Cortex of kidney (tissue), 1 donor: ENCODE data around the gene PTPRN2.
"Not testable (repeated sequence)": the region's sequence is repeated elsewhere in the genome, so short reads cannot be mapped to it uniquely, and the experiment has no call there.

Experiments used
- DNase-seq: peaks from one replicate; lab custom pipeline; 2025; lab: John Stamatoyannopoulos, UW

Gene PTPRN2

DNA sequence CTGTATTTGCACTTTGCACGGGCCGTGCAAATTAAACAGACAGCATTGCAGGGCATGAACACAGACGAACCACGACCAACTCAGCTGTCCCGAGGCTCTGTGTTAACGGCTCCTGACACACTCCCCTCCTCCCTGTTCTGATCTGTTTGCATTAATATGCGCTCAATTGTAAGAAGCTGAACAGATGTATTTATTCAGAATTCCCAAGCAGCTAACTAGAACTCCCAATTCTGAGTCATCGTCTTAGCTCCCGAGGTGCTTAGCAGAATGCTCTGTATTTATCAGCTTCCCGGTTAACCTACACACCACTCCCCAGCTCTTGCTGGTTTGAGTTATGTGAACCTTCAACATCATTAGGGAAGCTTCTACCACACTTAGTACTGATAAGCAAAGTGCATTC, 286.4 kb downstream of the PTPRN2 start:
- no peak for DNase-seq

DNA sequence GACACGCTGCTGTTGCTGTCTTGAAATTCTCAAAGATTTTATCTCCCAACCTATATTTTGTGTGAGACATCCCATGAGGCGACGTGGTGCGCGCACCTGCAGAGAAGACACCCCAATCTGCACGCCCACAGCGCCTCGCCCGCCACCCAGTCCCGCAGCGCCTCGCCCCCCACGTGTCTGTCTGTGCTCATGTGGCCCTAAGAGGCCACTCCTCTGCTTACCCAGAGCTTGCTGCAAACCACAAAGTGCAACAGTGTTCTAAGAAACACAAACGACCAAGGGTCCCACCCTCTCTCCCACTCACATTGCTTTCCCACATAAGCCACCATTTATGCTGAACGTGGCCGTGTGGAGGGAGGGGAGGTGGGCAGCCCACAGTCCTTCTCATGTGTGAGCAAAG, 287.2 kb downstream of the PTPRN2 start:
- DNase-seq = no peak

DNA sequence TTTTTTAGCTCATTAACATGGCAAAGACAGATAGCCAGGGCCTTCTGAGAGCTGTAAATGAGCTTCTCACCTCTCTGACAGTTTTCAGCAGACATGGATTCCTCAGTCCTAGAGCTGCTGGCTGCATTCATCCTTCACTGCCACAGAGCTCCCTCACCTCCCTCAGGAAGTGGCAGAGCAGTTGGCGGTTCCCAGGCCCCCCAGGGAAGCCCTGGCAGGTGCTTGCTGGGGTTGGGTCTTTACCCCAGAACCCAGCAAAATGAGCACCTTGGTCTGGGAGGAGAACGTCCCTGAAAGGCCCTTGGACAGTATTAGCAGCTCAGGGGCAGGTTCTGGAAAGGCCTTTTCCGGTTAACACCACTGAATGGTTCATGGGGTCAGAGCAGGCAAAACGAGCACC, 288.0 kb downstream of the PTPRN2 start:
- no peak for DNase-seq

DNA sequence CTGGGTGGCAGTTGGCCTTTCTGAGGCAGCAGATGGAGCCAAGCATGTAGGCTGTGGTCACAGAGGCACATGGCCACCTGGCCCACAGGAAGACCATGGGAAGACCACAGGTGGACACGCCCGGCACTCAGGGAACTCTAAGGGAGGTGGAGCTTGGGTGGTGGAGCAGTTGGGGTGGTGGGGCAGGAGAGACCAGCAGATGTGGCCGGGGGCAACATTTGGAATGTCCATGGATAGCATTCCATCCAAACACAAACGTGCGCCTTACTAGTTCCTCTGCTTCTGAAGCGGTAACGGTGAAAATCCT, 290.9 kb downstream of the PTPRN2 start:
- no peak for DNase-seq

DNA sequence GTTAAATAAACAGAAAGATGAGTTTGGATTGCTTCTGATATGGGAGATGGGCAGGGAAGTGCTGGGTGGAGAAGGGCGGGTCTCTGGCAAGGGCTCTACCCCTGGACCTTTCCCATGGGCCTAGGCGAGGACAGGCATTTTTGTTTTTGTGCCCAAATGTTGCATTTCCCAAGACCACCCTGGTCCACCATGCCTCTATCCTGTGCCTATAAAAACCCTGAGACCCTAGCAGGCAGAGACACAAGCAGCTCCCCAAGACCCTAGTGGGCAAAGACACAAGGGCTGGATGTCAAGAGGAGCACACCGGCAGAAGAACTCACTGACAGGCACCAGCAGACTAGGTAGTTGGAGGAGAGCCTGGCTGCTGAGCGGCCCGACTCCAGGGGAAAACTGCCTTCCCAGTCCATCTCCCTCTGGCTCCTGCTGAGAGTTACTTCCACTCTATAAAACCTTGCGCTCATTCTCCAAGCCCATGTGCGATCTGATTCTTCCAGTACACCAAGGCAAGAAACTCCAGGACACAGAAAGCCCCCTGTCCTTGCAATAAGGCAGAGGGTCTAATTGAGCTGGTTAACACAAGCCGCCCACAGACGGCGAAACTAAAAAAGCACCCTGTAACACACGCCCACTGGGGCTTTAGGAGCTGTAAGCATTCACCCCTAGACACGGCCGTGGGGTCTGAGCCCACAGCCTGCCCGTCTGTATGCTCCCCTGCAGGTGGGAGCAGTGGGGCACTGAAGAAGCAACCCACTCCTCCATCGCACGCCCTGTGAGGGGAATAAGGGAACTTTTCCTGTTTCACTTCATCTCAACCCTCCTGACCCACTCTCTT, 291.4 kb downstream of the PTPRN2 start:
- DNase-seq = no peak

DNA sequence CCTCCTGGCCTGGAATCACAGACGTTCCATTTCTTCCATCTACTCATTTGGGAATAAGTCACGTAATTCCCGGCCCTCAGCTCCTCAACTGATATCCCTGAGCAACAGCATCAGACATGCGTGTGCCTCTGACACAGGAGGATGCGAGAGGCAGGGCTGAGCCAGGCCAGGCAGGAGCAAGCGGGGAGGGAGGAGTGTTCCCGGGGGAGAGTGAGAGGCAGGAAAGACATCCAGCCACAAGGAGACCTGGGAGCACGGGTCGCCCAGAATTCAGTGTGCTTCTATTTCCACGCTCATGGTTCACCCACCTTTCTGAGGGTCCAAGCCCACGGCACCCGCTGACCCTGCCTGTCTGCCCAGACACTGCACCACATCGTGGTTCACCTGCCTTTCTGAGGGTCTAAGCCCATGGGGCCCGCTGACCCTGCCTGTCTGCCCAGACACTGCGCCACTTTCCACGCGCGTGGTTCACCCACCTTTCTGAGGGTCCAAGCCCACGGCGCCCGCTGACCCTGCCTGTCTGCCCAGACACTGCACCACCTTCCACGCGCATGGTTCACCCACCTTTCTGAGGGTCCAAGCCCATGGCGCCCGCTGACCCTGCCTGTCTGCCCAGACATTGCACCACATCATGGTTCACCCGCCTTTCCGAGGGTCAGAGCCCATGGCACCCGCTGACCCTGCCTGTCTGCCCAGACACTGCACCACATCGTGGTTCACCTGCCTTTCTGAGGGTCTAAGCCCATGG, 293.0 kb downstream of the PTPRN2 start:
- DNase-seq = not testable (repeated sequence)

DNA sequence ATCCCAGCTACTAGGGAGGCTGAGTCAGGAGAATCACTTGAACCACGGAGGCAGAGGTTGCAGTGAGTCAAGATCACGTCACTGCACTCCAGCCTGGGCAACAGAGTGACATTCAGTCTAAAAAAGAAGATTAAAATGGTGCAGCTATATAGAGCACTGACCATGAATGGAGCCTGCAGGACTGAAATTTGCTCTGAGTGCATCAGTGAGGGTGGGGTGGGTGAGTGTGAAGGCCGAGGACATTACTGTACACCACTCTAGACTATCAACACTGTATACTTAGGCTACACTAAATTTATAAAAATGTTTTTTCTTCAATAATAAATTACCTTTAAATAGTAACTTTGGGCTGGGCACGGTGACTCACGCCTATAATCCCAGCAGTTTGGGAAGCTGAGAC, 294.7 kb downstream of the PTPRN2 start:
- no peak for DNase-seq

DNA sequence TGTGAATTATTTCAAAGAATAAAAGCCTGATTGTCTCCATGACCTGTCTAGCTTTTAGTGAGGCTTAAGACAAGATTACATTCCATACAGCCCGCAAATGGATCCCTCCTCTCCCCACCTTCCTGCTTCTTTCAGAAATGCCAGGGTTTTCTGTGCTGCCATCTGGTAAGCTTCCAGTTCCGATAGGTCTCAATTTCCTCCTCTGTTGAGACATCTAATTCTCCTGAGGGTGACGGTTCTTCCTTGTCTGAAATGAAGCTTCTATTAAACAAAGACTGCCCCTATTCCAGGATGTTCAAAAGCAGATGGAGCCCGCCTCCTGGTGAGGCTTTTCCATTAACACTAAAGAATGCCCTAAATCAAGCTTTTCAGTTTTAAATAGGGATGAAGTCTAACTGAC, 295.6 kb downstream of the PTPRN2 start:
- no peak for DNase-seq

DNA sequence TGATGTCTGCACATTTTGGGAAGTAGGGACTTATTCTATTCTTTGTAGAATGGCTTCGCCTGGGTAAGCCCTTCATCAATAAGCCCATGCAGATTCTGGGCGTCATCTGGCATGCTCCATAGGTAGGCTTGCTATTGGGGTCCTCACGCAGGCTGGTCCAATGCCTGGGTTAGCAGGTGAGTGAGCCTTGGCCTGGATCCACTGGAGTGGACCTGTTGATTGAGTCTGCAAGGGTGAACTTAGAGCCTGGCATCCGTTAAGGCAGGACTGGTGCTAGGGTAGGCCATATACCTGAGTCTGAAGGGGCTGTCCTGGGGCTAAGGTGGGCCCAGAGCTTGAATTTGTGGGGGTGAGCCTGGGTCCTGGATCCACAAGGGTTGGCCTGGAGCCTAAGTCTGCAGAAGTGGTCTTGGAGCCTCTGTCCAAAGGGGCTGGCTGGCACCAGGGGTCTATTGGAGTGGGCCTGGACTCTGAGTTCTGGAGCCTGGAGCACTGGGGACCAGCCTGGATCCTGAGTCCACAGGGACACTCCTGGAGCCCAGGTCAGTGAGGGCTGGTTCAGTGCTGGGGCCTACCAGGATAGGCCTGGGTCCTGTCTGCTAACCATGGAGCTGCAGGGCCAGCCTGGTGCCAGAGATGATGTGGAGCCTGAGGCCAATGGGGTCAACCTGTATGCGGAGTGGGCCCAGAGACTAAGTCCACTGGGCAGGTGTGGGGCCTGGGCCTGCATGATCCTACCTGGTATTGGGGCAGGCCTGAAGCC, 297.7 kb downstream of the PTPRN2 start:
- no peak for DNase-seq

DNA sequence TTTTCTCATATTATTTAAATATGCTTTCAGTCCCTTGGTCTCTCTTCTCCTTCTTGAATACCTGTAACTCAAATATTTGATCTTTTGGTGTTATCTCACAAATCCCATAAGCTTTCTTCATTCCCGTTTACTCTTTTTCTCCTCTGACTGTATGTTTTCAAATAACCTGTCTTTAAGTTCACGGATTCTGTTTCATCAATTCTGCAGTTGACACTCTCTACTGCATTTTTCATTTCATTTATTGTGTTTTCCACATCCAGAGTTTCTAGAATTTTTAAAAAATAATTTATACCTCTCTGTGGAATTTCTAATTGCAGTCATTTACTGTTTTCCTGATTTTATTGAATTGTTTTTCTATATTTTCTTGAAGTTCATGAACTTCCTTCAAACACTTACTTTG, 298.4 kb downstream of the PTPRN2 start:
- DNase-seq = no peak

DNA sequence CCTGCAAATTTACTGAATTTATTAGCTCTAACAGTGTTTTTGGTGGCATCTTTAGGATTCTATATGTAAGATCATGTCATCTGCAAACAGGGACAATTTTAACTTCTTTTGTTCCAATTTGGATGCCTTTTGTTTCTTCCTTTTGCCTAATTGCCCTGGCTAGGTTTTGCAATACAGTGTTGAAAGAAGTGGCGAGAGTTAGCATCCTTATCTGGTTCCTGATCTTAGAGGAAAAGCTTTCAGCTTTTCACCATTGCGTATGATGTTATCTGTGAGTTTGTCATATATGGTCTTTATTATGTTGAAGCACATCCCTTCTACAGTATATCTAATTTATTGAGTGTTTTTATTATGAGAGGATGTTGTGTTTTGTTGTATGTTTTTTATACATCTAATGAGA, 301.4 kb downstream of the PTPRN2 start:
- no peak for DNase-seq

DNA sequence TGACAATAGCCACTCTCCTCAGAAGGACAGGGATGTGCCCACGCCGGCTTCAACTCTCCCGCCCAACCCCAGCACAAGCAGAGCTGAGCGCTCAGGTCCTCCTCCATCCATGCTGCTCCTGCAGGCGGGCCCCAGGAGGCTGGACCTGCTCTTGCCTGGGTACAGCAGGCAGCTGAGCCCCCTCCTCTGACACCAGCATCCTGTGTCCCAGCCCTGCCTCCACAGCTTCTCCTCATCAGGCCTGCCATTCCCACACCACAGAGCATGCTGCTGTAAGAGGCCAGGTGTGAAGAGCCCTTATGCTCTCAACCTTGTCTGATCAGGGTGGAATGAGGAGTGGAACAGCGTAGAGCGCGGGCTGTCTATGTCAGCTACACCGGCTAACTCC, 302.2 kb downstream of the PTPRN2 start:
- no peak for DNase-seq

DNA sequence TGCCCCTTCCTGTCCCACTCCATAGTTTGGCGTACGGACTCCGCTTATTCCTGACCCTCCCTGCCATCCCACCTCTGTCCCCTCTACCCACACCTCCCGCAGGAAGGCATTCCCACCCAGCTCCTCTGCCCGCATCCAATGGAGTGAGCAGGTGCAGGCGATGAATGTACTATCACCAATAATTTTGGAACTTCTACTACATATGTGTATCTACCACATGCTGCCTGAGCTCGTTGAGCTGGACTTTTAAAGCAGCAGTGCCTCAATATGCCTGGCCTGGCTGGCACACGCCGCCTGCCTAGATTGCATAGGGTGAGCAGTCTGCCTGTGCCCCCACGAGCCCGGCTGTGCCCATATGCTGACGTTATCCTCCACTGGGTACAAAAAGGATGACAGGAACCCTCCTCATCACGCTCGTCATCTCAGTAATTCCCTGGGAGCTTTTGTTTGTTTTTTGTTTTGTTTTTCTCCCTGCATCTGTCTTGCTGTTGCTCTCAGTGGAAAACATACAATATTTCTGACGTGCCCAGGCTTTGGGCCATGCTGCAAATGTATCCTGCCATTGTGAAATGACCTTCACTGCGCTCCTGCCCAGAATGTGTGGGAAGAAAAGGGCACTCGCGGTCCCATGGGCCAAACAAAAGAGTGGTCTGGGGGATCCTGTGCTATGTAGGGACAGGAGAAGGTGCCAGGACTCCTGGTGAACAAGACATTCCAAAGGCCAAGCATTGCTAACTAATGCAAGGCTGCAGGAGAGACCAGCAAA, 302.8 kb downstream of the PTPRN2 start:
- DNase-seq = no peak

DNA sequence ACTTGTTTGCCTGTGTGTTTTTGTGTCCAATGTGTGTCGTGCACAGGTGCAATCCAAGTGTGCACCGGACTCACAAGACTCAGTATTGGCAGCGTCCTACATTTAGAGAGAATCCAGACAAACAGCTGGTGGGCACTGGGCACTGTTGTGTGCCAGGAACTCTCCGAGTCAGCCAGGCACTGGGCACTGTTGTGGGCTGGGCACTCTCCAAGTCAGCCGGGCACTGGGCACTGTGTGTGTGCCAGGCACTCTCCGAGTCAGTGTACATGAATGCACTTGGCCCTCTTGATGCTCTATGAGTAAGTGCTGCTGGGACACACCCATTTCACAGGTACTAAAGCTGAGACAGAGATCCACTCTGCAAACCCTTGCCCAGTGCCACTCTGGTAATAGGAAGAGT, 303.5 kb downstream of the PTPRN2 start:
- no peak for DNase-seq

DNA sequence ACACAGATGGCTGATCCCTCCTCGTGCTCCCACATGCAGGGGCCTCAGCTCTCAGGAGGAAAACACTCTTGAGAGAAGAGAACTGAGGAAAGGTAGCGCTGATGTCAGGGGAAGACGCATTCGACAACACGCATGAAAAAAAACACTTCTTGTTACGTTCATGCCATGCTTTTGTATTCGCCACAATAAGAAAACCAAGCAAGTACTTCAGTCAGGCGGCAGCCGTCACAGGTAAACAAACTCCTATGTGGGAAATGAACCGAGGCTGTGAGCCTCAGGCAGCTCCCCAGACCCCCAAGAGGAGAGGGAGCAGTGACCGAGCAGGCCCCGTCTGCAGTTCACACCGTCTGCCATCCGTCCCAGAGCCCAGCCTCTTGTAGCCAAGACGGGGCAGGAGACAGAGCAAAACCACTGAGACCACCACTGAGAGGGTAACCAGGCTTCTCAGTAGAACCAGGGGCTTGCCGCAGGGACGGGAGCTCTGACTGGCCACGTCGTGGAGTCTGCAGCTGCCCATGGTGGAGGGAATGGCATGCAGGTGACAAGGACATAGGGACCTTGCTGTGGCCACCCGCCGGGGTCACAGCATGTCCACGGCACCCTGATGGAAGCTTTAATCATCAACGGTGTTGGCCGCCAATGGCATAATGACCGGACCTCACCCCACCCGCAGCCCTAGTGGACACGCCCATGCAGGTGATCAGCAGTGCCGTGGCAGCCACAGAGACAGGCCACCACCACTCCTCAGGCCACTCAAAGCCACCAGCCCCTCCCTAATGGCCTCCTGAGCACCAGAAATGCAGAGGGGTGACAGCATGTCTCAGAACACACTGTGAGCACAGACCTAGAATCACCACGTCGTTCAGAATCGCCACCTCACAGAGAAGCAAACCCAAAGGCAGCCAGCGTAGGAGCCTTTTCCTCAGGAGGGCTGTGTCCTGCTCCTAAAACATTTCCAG, 304.3 kb downstream of the PTPRN2 start:
- no peak for DNase-seq

DNA sequence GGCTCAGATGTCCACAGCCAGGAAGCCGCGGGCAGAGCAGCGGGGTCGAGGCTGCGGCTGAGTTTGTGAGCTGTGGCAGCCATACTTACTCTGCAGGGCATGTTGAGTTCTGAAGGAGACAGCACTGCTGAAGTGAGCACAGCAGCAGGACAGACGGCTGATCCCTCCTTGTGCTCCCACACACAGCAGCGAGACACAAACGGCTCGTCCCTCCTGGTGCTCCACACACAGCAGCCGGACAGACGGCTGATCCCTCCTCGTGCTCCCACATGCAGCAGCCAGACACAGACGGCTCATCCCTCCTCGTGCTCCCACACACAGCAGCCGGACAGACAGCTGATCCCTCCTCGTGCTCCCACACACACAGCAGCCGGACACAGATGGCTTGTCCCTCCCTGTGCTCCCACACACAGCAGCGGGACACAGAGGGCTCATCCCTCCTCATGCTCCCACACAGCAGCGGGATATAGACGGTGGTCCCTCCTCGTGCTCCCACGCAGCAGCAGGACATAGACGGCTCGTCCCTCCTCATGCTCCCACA, 305.1 kb downstream of the PTPRN2 start:
- DNase-seq = no peak

DNA sequence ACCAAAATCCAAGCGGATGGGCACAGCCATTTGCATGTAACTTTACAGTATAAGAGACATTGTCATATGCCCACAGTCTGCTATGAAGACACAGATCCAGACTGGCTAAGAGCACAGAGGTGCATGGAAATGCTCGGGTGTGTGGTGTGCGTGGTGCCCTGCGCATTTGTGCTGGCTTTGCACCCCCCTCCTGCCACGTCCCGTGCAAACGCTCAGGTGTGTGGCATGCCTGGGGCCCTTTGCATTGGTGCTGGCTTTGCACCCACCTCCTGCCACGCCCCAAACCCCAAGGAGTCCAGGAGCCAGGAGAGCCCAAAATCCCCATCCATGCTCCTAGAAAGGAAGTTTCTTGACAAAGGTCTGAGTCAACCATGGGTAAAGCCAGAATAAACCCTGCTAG, 306.2 kb downstream of the PTPRN2 start:
- DNase-seq = no peak

DNA sequence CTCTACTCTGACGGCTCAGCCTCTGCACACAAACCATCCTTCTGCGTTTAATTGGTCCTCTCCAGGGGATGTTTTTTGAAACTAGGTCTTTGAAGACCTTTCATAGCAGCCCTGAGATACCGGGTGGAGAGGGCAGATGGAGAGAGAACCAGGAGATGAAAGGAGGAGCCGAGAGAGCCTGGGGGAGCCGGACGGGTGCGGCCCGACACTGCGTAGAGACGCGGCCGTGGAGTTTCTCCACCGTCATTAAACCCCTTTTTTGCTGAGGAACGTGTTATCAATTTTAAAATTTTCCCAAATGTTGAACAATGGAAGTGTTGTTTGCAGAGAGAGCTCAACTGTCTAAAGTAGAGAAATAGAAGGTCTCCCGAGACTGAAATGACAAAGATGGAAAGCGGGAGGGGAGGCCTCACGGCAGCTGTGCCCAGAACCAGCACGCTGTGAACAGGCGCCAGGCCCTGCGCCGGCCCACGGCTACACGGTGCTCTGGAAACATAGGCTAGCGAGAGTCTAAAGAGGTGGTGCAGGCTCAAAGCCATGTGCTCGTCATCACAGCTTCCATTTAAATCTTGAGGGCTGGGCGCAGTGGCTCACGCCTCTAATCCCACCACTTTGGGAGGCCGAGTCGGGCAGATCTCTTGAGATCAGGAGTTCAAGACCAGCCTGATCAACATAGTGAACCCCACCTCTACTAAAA, 307.0 kb downstream of the PTPRN2 start:
- DNase-seq = no peak

DNA sequence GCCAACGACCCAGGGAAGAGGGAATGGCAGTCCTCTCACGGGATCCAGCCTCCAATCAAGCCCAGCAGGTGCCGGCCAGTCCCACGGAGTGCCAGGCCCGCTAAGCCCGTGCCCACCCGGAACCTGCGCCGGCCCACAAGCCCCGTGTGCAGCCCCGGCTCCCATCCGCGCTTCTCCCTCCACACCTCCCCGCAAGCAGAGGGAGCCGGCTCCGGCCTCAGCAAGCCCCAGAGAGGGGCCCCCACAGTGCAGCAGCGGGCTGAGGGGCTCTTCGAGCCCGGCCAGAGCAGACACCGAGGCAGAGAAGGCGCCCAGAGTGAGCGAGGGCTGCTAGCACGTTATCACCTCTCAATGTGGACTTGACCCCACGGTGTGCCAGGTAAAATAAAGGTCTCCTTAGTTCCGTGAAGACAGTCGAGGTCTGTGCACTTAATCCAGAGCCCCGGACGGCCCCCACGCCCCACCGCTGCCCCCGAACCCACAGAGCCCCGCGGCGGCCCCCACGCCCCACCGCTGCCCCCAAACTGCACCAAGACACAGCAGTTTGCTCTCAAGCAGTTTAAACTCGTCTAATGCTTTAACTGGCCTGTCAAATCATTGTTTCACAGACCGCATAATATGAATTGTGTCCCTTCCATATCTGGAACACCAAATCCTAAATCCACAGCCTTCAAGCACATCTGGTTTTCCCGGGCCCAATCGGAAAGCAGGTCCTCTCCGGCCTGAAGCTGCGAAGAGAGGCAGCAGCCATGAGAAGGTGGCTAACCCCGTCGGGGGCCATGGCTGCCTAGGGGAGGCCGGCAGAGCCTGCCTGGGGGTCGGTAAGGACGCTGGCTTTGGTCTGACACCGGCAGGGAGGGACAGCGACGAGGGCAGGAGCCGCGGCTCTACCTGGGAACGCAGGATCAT, 307.8 kb downstream of the PTPRN2 start:
- no peak for DNase-seq
